ENCODE measurements around the gene PSMB11. TPM values are rescaled to one million over a fixed set of nuclear protein-coding genes. Genes with fewer than 3 reads are reported as not detected.
"Not testable (repeated sequence)": the region's sequence is repeated elsewhere in the genome, so short reads cannot be mapped to it uniquely, and the experiment has no call there.

The PSMB11 gene, protein sequence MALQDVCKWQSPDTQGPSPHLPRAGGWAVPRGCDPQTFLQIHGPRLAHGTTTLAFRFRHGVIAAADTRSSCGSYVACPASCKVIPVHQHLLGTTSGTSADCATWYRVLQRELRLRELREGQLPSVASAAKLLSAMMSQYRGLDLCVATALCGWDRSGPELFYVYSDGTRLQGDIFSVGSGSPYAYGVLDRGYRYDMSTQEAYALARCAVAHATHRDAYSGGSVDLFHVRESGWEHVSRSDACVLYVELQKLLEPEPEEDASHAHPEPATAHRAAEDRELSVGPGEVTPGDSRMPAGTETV
- not detected in 2 replicates for total RNA-seq (2014; rRNA removed; shearing (Covaris generic))

DNA sequence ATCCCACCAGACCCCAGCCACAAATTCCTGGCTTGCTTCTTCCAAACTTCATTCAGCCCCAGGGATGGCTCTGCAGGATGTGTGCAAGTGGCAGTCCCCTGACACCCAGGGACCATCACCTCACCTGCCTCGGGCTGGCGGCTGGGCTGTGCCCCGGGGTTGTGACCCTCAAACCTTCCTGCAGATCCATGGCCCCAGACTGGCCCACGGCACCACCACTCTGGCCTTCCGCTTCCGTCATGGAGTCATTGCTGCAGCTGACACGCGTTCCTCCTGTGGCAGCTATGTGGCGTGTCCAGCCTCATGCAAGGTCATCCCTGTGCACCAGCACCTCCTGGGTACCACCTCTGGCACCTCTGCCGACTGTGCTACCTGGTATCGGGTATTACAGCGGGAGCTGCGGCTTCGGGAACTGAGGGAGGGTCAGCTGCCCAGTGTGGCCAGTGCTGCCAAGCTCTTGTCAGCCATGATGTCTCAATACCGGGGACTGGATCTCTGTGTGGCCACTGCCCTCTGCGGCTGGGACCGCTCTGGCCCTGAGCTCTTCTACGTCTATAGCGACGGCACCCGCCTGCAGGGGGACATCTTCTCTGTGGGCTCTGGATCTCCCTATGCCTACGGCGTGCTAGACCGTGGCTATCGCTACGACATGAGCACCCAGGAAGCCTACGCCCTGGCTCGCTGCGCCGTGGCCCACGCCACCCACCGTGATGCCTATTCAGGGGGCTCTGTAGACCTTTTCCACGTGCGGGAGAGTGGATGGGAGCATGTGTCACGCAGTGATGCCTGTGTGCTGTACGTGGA, at the start of gene PSMB11:
TSS of gene PSMB11 (plus strand) at position 51 of the 804 bp plus-strand sequence. CDS start at position 65, 14 bp downstream.
- DNase-seq (ENCODE audit: low spot score), result no peak

DNA sequence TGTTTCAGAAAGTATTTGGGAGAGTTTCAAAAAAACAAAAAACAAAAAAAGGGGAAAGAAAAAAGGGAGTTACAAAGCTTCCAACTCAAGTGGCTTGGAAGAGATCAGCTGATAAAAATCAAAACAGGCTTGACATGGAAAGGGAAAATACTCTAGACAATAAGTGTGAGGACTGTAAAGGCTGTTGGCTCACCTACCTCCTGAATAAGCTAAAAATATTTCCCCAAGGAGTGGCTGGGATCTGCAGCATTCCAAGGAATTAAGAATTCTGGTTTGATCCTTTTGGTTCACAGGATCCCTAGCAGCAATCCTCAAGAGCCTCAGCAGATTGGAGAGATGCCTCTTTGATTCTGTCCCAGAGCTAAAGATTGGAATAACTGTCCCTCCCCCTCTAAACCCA, 48.5 kb upstream of the PSMB11 start:
- DNase-seq (ENCODE audit: low spot score), result no peak

GRCh38 chr14:22994762-22995275, 47.2 kb upstream of the PSMB11 start:
- peak; percentile 53 for DNase-seq (ENCODE audit: low spot score)

DNA sequence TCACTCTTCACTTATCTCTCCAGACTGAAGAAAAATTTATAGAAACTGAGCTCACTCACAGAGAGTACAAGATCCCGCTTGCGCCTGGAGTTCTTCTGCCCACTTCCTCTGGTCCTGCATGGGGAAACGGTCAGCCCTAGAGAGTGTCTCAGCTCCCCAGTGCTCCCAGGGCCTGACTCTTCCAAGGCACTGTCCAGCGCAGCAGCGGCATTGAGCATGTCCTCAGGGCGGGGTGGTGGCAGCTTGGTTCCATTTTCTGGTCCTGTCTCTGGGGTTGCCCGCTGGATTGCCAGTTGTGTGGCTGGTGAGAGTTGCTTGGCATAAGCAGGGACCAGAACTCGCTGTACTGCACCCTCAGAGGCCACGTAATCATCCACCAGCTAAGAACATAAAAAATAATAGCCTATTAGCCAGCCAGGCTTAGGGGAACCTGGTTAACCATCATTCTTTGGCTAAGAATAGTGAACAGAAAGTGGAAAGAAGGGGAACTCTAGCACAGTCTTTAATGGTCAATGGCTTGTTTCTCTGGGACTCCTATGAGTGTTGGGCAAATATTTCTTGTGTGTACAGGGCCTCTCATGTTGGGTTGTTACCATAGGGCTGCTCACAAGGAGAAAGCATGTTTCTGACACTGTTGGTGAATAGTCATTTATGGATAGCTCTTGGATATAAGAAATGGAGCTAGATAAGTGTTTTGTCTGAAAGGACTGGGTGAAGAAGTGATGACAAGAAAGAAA, 46.0 kb upstream of the PSMB11 start:
- no peak for DNase-seq (ENCODE audit: low spot score)

DNA sequence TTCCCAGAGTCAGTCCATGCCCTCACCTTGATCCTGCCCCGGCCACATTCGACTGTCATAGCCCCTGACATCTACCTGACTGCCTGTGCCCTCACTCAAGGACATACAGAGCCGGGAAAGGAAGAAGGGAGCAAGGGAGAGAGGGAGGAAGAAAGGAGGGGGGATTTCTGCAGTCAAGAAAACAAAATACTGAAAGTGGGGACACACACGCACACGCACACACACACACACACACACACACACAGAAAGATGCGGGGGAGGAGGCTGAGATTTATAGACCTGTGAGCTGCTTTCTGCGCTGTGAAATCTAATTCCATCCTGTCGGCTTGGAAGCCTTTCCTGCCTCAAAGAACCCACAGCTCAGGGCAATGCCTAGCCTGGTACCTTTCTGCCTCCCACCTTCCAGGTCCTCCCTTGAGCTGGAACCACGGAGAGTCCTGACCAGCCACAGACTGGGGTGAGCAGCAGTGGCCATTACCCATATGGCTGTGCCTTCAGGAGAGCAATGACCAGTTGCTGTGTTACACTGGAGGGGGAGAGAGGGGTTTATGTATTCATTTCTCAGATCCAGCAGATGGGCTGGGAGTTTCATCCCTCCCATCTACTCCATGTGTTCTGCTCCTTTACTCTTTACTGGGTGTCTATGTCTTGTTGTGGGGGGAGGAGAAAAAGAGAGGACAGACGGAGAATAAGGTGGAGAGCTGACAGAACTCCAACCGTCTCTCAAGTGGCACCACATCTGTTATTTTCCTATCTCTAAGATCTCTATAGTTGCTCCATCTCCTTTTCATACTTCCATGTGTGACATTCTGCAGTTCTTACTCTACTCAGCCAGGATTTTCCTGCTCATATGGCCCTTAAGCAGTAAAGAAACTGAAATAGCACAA, 45.0 kb upstream of the PSMB11 start:
- DNase-seq (ENCODE audit: low spot score), result no peak

GRCh38 chr14:22997676-22998323, 44.2 kb upstream of the PSMB11 start:
- DNase-seq (ENCODE audit: low spot score), result no peak

DNA sequence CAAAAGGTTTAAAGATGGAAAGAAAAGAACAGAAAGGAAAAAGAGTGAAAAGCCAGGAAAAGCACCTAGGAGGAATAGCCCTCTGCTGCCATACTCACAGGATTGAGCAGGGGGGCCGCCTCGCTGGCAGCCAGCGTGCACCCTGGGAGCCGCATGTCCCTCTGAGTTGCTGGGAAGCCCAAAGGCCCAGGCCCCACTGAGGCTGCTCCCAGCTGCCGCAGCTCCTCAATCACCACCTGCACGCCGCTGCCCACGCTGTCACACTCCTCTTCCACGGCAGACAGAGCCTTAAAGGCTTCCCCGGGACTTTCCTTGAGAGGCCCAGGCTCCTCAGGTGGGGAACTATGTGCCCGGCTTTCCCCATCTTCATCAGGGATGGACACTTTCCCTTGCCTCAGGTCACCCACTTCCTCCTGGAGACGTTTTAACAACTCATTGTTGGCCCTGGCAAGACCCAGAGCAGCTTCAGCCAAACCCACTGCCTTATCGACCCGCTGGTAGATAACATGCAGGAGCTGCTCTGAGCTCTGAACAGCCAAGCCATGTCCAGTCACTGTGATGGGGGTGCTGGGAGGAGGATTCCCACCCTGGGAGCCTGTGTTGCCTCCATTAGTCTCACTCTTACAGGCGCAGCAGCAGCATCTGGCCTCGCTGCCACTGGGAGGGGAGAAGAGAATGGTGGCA, 43.5 kb upstream of the PSMB11 start:
- no peak for DNase-seq (ENCODE audit: low spot score)

- DNase-seq (ENCODE audit: low spot score), result no peak
Measured at GRCh38 chr14:23000860-23001259, 41.2 kb upstream of the PSMB11 start.

DNA sequence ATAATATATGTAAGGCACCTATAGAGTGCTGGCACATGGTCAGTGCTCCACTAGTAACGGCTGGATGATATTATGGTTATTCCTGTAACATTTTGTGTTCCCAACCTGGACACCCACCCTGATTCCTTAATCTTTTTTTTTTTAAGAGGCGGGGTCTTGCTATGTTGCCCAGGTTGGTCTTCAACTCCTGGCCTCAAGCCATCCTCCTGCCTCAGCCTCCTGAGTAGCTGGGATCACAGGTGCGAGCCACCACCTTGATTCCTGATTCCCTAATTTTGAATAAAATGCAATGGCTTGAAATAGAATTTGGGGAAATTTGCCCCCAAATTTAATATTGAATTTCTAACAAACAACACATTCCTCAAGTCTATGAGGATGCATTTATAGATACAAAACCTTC, 39.4 kb upstream of the PSMB11 start:
- DNase-seq (ENCODE audit: low spot score), result no peak

DNA sequence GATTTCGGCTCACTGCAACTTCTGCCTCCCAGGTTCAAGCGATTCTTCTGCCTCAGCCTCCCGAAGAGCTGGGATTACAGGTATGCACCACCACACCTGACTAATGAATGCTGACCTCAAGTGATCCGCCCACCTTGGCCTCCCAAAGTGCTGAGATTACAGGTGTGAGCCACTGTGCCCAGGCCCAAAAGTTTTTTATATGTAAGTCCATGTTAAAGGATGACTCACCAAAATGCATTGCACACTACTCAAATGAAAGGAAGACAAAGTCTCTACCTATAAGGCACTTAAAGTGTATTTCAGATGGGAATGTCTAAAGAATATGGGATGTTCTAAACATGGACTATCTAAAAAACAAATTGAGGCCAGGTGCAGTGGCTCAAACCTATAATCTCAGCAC, 37.7 kb upstream of the PSMB11 start:
- not testable (repeated sequence) for DNase-seq (ENCODE audit: low spot score)

GRCh38 chr14:23005451-23006187, 36.4 kb upstream of the PSMB11 start:
- no peak for DNase-seq (ENCODE audit: low spot score)

- DNase-seq (ENCODE audit: low spot score), result no peak
Measured at GRCh38 chr14:23006188-23006534, 35.9 kb upstream of the PSMB11 start.

DNA sequence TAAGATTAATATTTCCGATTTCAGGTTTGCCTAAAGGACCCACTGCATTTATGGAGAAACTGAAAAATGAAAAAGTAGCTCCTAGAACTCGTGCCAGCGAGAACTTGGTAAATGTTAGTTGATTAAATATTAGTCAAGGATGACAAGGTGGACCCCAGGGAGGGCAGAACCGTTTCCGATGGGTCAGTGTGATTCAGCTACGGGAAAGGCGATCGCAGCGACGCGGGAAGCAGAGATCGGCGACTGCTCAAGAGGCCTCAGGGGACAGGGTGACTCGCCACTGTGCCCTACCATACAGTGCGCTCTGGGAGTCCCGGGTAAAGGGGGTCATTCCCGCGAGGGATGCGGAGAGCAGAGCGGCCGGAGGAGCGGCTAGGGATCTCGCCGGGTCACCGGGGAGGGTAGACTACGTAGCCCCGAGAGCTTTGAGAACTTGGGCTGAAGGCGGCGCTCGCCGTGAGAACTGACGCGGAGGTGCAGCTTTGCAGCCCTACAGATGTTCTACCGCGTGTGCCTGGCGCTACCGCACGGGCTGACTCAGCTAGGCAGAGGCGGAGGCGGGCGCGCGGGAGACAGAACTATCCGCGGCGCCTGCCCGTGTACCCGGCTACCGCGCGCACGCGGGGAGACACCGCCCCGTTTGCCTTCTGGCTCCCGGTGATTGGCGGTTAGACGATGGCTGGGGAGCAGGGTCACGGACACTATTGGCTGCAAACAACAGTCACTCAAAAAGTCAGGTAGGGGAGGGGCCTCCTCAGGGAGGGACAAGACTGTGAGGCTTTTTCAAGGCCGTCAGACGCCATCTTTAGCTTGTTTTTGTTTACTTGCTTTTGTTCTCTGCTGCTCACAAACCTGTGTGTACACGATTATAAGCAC, 35.2 kb upstream of the PSMB11 start:
- DNase-seq (ENCODE audit: low spot score), result peak; percentile 86

- DNase-seq (ENCODE audit: low spot score), result no peak
Measured at GRCh38 chr14:23008831-23009230, 33.2 kb upstream of the PSMB11 start.

- DNase-seq (ENCODE audit: low spot score), result no peak
Measured at GRCh38 chr14:23009483-23009938, 32.5 kb upstream of the PSMB11 start.

- DNase-seq (ENCODE audit: low spot score), result peak; percentile 16
Measured at GRCh38 chr14:23009939-23010726, 31.9 kb upstream of the PSMB11 start, which contains the start of gene C14orf93. C14orf93 (minus strand) TSS chr14:23010143; CDS start chr14:22999023, 11,120 bp downstream.

- no peak for DNase-seq (ENCODE audit: low spot score)
Measured at GRCh38 chr14:23013054-23013748, 28.8 kb upstream of the PSMB11 start.
